IMR-90 (cell line): Measurements from ENCODE around the gene RTF1. TPM values are rescaled to one million over a fixed set of nuclear protein-coding genes. Genes with fewer than 3 reads are reported as not detected.

Experiments
- ATAC-seq: fragments of 200-7000 bp; cut with Tn5 transposase; 2 replicates; pipeline ENCODE4 v1.9.1; 2020; ENCODE audit warnings: low read depth, mild to moderate bottlenecking, moderate library complexity
- BruUV-seq: library from RNA; stranded (reverse); fragments of 400-500 nt; replicated peaks from 2 replicates; lab custom pipeline; 2021; lab: Mats Ljungman, UMichigan
- CTCF ChIA-PET: fragments of 300-600 bp; formaldehyde crosslinking; extraction: SDS; loops from one replicate; lab custom pipeline; 2021; ENCODE audit warnings: antibody characterized with exemption; lab: Yijun Ruan, JAX
- POLR2A ChIA-PET: fragments of 300-600 bp; sonication (Branson Sonifier 250); formaldehyde crosslinking; loops from one replicate; lab custom pipeline; 2022; ENCODE audit warnings: antibody characterized with exemption; ENCODE audit not compliant: unreplicated experiment; lab: Charles Lee
- DNase-seq: peaks from one replicate; pipeline ENCODE4 v3.0.0; 2013
- H2AFZ ChIP-seq: replicated peaks from 2 replicates; pipeline ENCODE3; 2013; ENCODE audit warnings: low read length, mild to moderate bottlenecking; ENCODE audit not compliant: poor library complexity
- H2AK5ac ChIP-seq: 2 replicates; pipeline ENCODE4 v1.6.1; 2013; ENCODE audit warnings: low read depth, low read length, inconsistent platforms
- H2AK9ac ChIP-seq: replicated peaks from 2 replicates; pipeline ENCODE3; 2013; ENCODE audit warnings: mild to moderate bottlenecking, low read depth, low read length, moderate library complexity; ENCODE audit not compliant: poor library complexity
- H2BK120ac ChIP-seq: 2 replicates; pipeline ENCODE4 v1.6.1; 2013; ENCODE audit warnings: low read depth, low read length, inconsistent platforms
- H2BK15ac ChIP-seq: 3 replicates; pipeline ENCODE4 v1.6.1; 2013; ENCODE audit warnings: low read depth, low read length, inconsistent platforms
- H2BK20ac ChIP-seq: 2 replicates; pipeline ENCODE4 v1.6.1; 2013; ENCODE audit warnings: low read depth, mild to moderate bottlenecking, inconsistent platforms, low read length, moderate library complexity
- H2BK5ac ChIP-seq: 2 replicates; pipeline ENCODE4 v1.6.1; 2013; ENCODE audit warnings: mild to moderate bottlenecking, low read depth, low read length, inconsistent platforms; ENCODE audit not compliant: poor library complexity, severe bottlenecking
- H3K14ac ChIP-seq: replicated peaks from 2 replicates; pipeline ENCODE4 v1.6.1; 2013; ENCODE audit warnings: low read depth, low read length, inconsistent platforms
- H3K18ac ChIP-seq: 2 replicates; pipeline ENCODE4 v1.6.1; 2013; ENCODE audit warnings: low read depth, low read length, control low read depth
- H3K23ac ChIP-seq: 2 replicates; pipeline ENCODE4 v1.6.1; 2013; ENCODE audit warnings: low read depth, low read length, inconsistent platforms
- H3K27ac ChIP-seq: 2 replicates; pipeline ENCODE4 v1.5.1; 2013; ENCODE audit warnings: mild to moderate bottlenecking, control low read depth, low read length; ENCODE audit not compliant: insufficient read depth
- H3K27me3 ChIP-seq: 2 replicates; pipeline ENCODE4 v1.6.1; 2013; ENCODE audit warnings: low read length; ENCODE audit not compliant: control insufficient read depth, insufficient read depth
- H3K36me3 ChIP-seq: 2 replicates; pipeline ENCODE4 v1.6.1; 2013; ENCODE audit warnings: low read length, mixed read lengths; ENCODE audit not compliant: control insufficient read depth, insufficient read depth
- H3K4ac ChIP-seq: 2 replicates; pipeline ENCODE4 v1.6.1; 2013; ENCODE audit warnings: low read depth, low read length, inconsistent platforms
- H3K4me1 ChIP-seq: 2 replicates; pipeline ENCODE4 v1.6.1; 2013; ENCODE audit warnings: low read length, mixed read lengths; ENCODE audit not compliant: control insufficient read depth, insufficient read depth
- H3K4me2 ChIP-seq: 2 replicates; pipeline ENCODE4 v1.6.1; 2013; ENCODE audit warnings: low read depth, mild to moderate bottlenecking, control low read depth, low read length, moderate library complexity
- H3K4me3 ChIP-seq: 2 replicates; pipeline ENCODE4 v1.5.1; 2013; ENCODE audit warnings: low read depth, mild to moderate bottlenecking, control low read depth, low read length, moderate library complexity; ENCODE audit not compliant: insufficient read depth
- H3K56ac ChIP-seq: 2 replicates; pipeline ENCODE4 v1.6.1; 2013; ENCODE audit warnings: low read length, inconsistent platforms; ENCODE audit not compliant: insufficient read depth; ENCODE audit errors: extremely low read depth
- H3K79me1 ChIP-seq, 2 experiments: 2 replicates each; pipeline ENCODE4 v1.6.1; 2013; ENCODE audit warnings: low read length in 2 of 2, inconsistent platforms in 1 of 2, low read depth in 1 of 2
- H3K9ac ChIP-seq: 2 replicates; pipeline ENCODE4 v1.6.1; 2013; ENCODE audit warnings: low read depth, low read length, control low read depth
- H3K9me1 ChIP-seq: 2 replicates; pipeline ENCODE4 v1.6.1; 2013; ENCODE audit warnings: low read length, inconsistent platforms; ENCODE audit not compliant: insufficient read depth
- H3K9me3 ChIP-seq: 2 replicates; pipeline ENCODE4 v1.6.1; 2013; ENCODE audit warnings: low read length; ENCODE audit not compliant: control insufficient read depth, insufficient read depth
- H4K20me1 ChIP-seq: 2 replicates; pipeline ENCODE4 v1.6.1; 2013; ENCODE audit warnings: low read length, inconsistent platforms; ENCODE audit not compliant: insufficient read depth
- H4K5ac ChIP-seq: 2 replicates; pipeline ENCODE4 v1.6.1; 2013; ENCODE audit warnings: mild to moderate bottlenecking, low read depth, low read length, control low read depth
- H4K8ac ChIP-seq, 2 experiments: 2 replicates each; pipeline ENCODE4 v1.6.1; 2013; ENCODE audit warnings: low read depth in 2 of 2, low read length in 2 of 2, control low read depth in 1 of 2, inconsistent platforms in 1 of 2
- H4K91ac ChIP-seq: 2 replicates; pipeline ENCODE4 v1.6.1; 2013; ENCODE audit warnings: low read depth, low read length, inconsistent platforms; ENCODE audit not compliant: insufficient read depth
- BHLHE40 ChIP-seq: fragments of 150-350 bp; IDR thresholded peaks from 2 replicates; pipeline ENCODE4 v1.6.1; 2016; ENCODE audit warnings: mild to moderate bottlenecking, low read depth, low read length
- CEBPB ChIP-seq: IDR thresholded peaks from 2 replicates; pipeline ENCODE4 v1.6.1; 2012; ENCODE audit warnings: low read depth, low read length, improper control_type of control experiment
- CHD1 ChIP-seq: IDR thresholded peaks from 2 replicates; pipeline ENCODE4 v1.6.1; 2012; ENCODE audit warnings: low read depth, low read length, improper control_type of control experiment
- FOS ChIP-seq: fragments of 150-350 bp; IDR thresholded peaks from 2 replicates; pipeline ENCODE4 v1.6.1; 2016; ENCODE audit warnings: low read depth, low read length
- MAFK ChIP-seq: IDR thresholded peaks from 2 replicates; pipeline ENCODE4 v1.6.1; 2012; ENCODE audit warnings: low read depth, low read length, improper control_type of control experiment
- MAZ ChIP-seq: IDR thresholded peaks from 2 replicates; pipeline ENCODE4 v1.6.1; 2012; ENCODE audit warnings: low read depth, mild to moderate bottlenecking, low read length, improper control_type of control experiment, moderate library complexity, borderline replicate concordance
- MXI1 ChIP-seq: IDR thresholded peaks from 2 replicates; pipeline ENCODE4 v1.6.1; 2012; ENCODE audit warnings: low read depth, mild to moderate bottlenecking, low read length, moderate library complexity, borderline replicate concordance
- NFE2L2 ChIP-seq: fragments of 150-350 bp; IDR thresholded peaks from 2 replicates; pipeline ENCODE4 v1.6.1; 2016; ENCODE audit warnings: low read depth, mild to moderate bottlenecking, low read length
- POLR2A ChIP-seq: IDR thresholded peaks from 2 replicates; pipeline ENCODE4 v1.6.1; 2012; ENCODE audit warnings: mild to moderate bottlenecking, low read depth, low read length
- RAD21 ChIP-seq: IDR thresholded peaks from 2 replicates; pipeline ENCODE4 v1.6.1; 2012; ENCODE audit warnings: low read length, improper control_type of control experiment
- RCOR1 ChIP-seq: IDR thresholded peaks from 2 replicates; pipeline ENCODE4 v1.6.1; 2012; ENCODE audit warnings: mild to moderate bottlenecking, low read length, improper control_type of control experiment; ENCODE audit not compliant: insufficient replicate concordance
- RFX5 ChIP-seq: IDR thresholded peaks from 2 replicates; pipeline ENCODE4 v1.8.0; 2012; ENCODE audit warnings: low read depth, mild to moderate bottlenecking, low read length, moderate library complexity
- SMC3 ChIP-seq: fragments of 150-350 bp; IDR thresholded peaks from 2 replicates; pipeline ENCODE4 v1.6.1; 2016; ENCODE audit warnings: low read depth, mild to moderate bottlenecking, antibody characterized with exemption, low read length, moderate library complexity
- WGBS, 2 experiments: methylation state at CpG; one replicate each; pipeline versions ENCODE4 v1.1.5 to v1.1.7; 2013; ENCODE audit warnings: missing lambda C conversion rate in 2 of 2; ENCODE audit not compliant: insufficient read length in 1 of 2; ENCODE audit errors: extremely low coverage in 2 of 2; 5-methylcytosine and 5-hydroxymethylcytosine counted together
- dilution Hi-C: fragments of 300-500 bp; cut with HindIII; formaldehyde crosslinking; loops from one replicate; pipeline ENCODE4 v1.14.3; 2018; ENCODE audit warnings: low sequenced_read_pairs; ENCODE audit not compliant: unreplicated experiment
- in situ Hi-C: fragments of 300-500 bp; cut with MboI; formaldehyde crosslinking; loops from 3 replicates; pipeline ENCODE4 v1.14.3; 2019; ENCODE audit warnings: low sequenced_read_pairs, inconsistent platforms, mixed read lengths
- intact Hi-C: fragments of 100-400 bp; cut with micrococcal nuclease; formaldehyde crosslinking; loops from 2 replicates; pipeline ENCODE4 v1.10.0; 2022
- polyA plus RNA-seq, 3 experiments: library from polyadenylated mRNA; depleted of rRNA; stranded (reverse); fragments of >200 nt; gene quantifications; 2 replicates each; pipeline ENCODE4 v1.2.3, GENCODE V29; 2012; ENCODE audit warnings: low replicate concordance in 1 of 3
- total RNA-seq: library from RNA; depleted of rRNA; stranded (reverse); fragments of >200 nt; gene quantifications from 2 replicates; pipeline ENCODE4 v1.2.3, GENCODE V29; 2012
- TF ChIP-seq, protein P1 (sequence below): conservative IDR thresholded peaks from 2 replicates; pipeline ENCODE4 v1.5.1; 2012; ENCODE audit warnings: mild to moderate bottlenecking, low read depth, low read length, improper control_type of control experiment
- TF ChIP-seq, protein P2 (sequence below): fragments of 150-350 bp; IDR thresholded peaks from 2 replicates; pipeline ENCODE4 v1.6.1; 2017; ENCODE audit warnings: mild to moderate bottlenecking, antibody characterized with exemption, low read length, low read depth

RTF1 gene
- total and polyA plus RNA-seq, 2 of the 4 experiments (the other 2 are of a cell fraction): 15.1 to 24.3 TPM

DNA sequence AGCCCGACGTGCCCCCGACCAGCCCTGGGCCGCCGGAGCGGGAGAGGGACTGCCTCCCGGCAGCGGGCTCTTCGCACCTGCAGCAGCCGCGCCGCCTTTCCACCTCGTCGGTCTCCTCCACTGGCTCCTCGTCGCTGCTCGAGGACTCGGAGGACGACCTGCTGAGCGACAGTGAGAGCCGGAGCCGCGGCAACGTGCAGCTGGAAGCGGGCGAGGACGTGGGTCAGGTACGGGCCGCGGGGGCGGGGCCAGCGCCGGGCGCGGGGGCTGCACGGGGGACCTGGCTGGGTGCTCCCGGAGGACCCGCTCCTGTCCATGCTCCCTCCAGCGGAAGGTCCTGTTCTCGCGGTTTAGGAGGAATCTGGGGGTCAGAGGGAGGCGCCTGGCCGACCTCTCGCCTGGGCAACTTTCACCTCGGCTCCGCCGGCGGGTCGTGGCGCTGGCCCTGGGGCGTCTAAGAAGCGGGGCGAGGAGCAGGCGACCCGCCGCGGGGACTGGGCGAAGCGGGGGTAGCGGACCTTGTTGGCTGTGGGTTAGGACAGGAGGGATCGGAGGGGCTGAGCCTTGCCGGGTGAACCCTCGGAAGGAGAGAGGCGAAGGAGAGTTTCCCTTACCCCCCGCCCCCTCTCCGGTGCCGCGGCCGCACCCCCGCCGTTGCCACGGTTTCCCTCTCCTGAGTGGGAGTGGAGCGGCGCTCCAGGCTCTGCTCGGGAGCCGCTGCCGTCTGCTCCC is 77.5 kb downstream of the RTF1 start:
- H2AFZ ChIP-seq: peak overlapping the region; percentile 95
- H3K4ac ChIP-seq: no peak overlapping the region
- H3K14ac ChIP-seq: no peak overlapping the region
- no peaks in the 10 kb centered on the region for H3K9me3 ChIP-seq
- no peak; the same call in 1 of the 2 replicates for ATAC-seq
- no TSS peak for BruUV-seq
- H3K4me2 ChIP-seq: peak overlapping the region; percentile 85
- intact Hi-C loops: no loop called here
- H3K27ac ChIP-seq: no peak overlapping the region
- no peak overlapping the region for H4K8ac ChIP-seq
- peaks cover 19% of the 10 kb centered on the region for H3K4me1 ChIP-seq
- no peak for DNase-seq
- peaks cover 9% of the 10 kb centered on the region for H3K27me3 ChIP-seq
- no peak overlapping the region for H4K91ac ChIP-seq
- dilution Hi-C loops: no loop called here
- H3K18ac ChIP-seq: no peak overlapping the region
- H3K36me3 ChIP-seq: no peaks in the 10 kb centered on the region
- no peak overlapping the region for H2BK15ac ChIP-seq
- H3K56ac ChIP-seq: no peak overlapping the region
- peaks cover 28% of the 10 kb centered on the region for H3K9me1 ChIP-seq
- no peak overlapping the region for H4K5ac ChIP-seq
- no peak overlapping the region for H3K9ac ChIP-seq
- peak overlapping the region; percentile 51 for H3K4me3 ChIP-seq
- in situ Hi-C loops: no loop called here
- ChIA-PET CTCF (no interaction called here), POLR2A (interaction anchor here (0.6 kb wide), 1 partner anchor 68 kb away, joined by 4 read pairs; no protein-coding TSS in a partner anchor)
- no peak overlapping the region for H2BK20ac ChIP-seq
- no peak overlapping the region for H2AK5ac ChIP-seq
- H3K23ac ChIP-seq: no peak overlapping the region
- 3% methylated on average over 27 of the region's 77 CpGs; no CpG with 5 or more reads in 1 of the 2 experiments for WGBS, 2 experiments
- H2BK120ac ChIP-seq: no peak overlapping the region
- H3K79me1 ChIP-seq: peaks cover 0 to 9% of the 10 kb centered on the region in 2 experiments; a peak in 2 of 4 replicates
- H2AK9ac ChIP-seq: no peak overlapping the region
- no peaks in the 10 kb centered on the region for H4K20me1 ChIP-seq
- H2BK5ac ChIP-seq: no peak overlapping the region
- TF ChIP-seq CEBPB (no peak), SMC3 (no peak), RFX5 (no peak), MXI1 (no peak), MAFK (no peak), NFE2L2 (no peak), RAD21 (no peak), CHD1 (no peak), FOS (no peak), BHLHE40 (no peak), POLR2A (no peak), MAZ (no peak), RCOR1 (no peak)
- TF ChIP-seq, protein P1, sequence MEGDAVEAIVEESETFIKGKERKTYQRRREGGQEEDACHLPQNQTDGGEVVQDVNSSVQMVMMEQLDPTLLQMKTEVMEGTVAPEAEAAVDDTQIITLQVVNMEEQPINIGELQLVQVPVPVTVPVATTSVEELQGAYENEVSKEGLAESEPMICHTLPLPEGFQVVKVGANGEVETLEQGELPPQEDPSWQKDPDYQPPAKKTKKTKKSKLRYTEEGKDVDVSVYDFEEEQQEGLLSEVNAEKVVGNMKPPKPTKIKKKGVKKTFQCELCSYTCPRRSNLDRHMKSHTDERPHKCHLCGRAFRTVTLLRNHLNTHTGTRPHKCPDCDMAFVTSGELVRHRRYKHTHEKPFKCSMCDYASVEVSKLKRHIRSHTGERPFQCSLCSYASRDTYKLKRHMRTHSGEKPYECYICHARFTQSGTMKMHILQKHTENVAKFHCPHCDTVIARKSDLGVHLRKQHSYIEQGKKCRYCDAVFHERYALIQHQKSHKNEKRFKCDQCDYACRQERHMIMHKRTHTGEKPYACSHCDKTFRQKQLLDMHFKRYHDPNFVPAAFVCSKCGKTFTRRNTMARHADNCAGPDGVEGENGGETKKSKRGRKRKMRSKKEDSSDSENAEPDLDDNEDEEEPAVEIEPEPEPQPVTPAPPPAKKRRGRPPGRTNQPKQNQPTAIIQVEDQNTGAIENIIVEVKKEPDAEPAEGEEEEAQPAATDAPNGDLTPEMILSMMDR: no peak
- TF ChIP-seq, protein P2, sequence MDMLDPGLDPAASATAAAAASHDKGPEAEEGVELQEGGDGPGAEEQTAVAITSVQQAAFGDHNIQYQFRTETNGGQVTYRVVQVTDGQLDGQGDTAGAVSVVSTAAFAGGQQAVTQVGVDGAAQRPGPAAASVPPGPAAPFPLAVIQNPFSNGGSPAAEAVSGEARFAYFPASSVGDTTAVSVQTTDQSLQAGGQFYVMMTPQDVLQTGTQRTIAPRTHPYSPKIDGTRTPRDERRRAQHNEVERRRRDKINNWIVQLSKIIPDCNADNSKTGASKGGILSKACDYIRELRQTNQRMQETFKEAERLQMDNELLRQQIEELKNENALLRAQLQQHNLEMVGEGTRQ: no peak
